Type B pancreatic cell (in vitro differentiated cells): Measurements from ENCODE around the gene RANBP2. TPM values are rescaled to one million over a fixed set of nuclear protein-coding genes. Genes with fewer than 3 reads are reported as not detected.
"Not testable (repeated sequence)": the region's sequence is repeated elsewhere in the genome, so short reads cannot be mapped to it uniquely, and the experiment has no call there.

Source experiments
- DNase-seq: peaks from one replicate; pipeline ENCODE4 v3.0.0; 2021; ENCODE audit warnings: mixed read lengths; ENCODE audit not compliant: unreplicated experiment; ENCODE audit errors: extremely low spot score
- H3K27ac Mint-ChIP-seq: 2 replicates; pipeline ENCODE4 v1.8.0; 2021; ENCODE audit warnings: mild to moderate bottlenecking, mixed read lengths
- H3K27me3 Mint-ChIP-seq: 2 replicates; pipeline ENCODE4 v1.8.0; 2021; ENCODE audit warnings: mixed read lengths
- H3K36me3 Mint-ChIP-seq: 2 replicates; pipeline ENCODE4 v1.8.0; 2021; ENCODE audit warnings: mixed read lengths
- H3K4me1 Mint-ChIP-seq: one replicate; pipeline ENCODE4 v1.8.0; 2021; ENCODE audit warnings: mixed read lengths; ENCODE audit not compliant: unreplicated experiment
- H3K4me3 Mint-ChIP-seq: 2 replicates; pipeline ENCODE4 v1.8.0; 2021; ENCODE audit warnings: mild to moderate bottlenecking, mixed read lengths
- H3K9me3 Mint-ChIP-seq: 2 replicates; pipeline ENCODE4 v1.8.0; 2021; ENCODE audit warnings: mixed read lengths
- total RNA-seq: library from RNA; stranded (reverse); gene quantifications from 2 replicates; pipeline ENCODE4 v1.2.1, GENCODE V29; 2021; ENCODE audit warnings: low replicate concordance
- TF ChIP-seq, protein P1 (sequence below): fragments of 200-600 bp; sonication (generic); conservative IDR thresholded peaks from 2 replicates; pipeline ENCODE4 v1.5.0; 2021; ENCODE audit warnings: antibody characterized with exemption, mild to moderate bottlenecking

The RANBP2 gene
- total RNA-seq, 1 donor from 2014 or later: 80.3 TPM

DNA sequence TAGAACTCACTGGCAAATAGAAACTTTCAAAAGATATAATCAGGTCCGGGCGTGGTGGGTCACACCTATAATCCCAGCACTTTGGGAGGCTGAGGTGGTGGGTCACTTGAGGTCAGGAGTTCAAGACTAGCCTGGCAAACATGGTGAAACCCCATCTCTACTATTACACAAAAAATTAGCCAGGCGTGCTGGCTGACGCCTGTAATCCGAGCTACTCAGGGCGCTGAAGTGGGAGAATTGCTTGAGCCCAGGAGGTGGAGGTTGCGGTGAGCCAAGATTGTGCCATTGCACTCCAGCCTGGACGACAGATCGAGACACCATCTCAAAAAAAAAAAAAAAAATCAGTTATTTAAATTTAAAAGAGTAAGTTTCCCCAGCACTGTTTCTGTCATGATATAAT, 38.7 kb downstream of the RANBP2 start:
- not testable (repeated sequence) for H3K36me3 Mint-ChIP-seq, H3K4me1 Mint-ChIP-seq, H3K27ac Mint-ChIP-seq, H3K4me3 Mint-ChIP-seq, H3K9me3 Mint-ChIP-seq, H3K27me3 Mint-ChIP-seq, DNase-seq

DNA sequence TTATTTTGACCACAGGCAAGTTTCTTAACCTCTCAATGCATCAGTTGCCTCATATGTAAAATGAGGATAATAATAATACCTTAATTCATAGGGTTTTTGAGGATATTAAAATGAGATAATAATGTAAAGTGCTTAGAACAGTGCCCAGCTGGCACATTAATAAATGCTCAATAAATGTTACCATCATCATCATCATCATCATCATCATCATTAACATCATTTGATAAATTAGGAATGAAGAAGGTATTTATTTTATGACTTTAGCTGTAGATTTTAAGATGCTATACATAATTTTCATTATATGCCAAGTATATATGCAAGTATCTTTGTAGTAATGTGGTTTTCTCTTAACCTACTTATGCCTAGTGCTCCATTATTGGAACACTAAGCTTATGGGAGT, 43.3 kb downstream of the RANBP2 start:
- H3K27ac Mint-ChIP-seq, DNase-seq, H3K4me3 Mint-ChIP-seq, H3K9me3 Mint-ChIP-seq, H3K4me1 Mint-ChIP-seq, H3K27me3 Mint-ChIP-seq: not testable (repeated sequence)
- peaks cover 24% of the 10 kb centered on the region for H3K36me3 Mint-ChIP-seq

DNA sequence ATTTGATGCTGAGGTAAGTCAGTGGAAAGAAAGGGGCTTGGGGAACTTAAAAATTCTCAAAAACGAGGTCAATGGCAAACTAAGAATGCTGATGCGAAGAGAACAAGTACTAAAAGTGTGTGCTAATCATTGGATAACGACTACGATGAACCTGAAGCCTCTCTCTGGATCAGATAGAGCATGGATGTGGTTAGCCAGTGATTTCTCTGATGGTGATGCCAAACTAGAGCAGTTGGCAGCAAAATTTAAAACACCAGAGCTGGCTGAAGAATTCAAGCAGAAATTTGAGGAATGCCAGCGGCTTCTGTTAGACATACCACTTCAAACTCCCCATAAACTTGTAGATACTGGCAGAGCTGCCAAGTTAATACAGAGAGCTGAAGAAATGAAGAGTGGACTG, 47.4 kb downstream of the RANBP2 start:
- not testable (repeated sequence) for H3K4me3 Mint-ChIP-seq, H3K4me1 Mint-ChIP-seq, DNase-seq, H3K27me3 Mint-ChIP-seq, H3K9me3 Mint-ChIP-seq, H3K27ac Mint-ChIP-seq
- peaks cover 33% of the 10 kb centered on the region for H3K36me3 Mint-ChIP-seq

DNA sequence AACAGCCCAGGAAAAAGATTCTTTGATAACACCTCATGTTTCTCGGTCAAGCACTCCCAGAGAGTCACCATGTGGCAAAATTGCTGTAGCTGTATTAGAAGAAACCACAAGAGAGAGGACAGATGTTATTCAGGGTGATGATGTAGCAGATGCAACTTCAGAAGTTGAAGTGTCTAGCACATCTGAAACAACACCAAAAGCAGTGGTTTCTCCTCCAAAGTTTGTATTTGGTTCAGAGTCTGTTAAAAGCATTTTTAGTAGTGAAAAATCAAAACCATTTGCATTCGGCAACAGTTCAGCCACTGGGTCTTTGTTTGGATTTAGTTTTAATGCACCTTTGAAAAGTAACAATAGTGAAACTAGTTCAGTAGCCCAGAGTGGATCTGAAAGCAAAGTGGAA, 48.6 kb downstream of the RANBP2 start:
- DNase-seq, H3K27me3 Mint-ChIP-seq, H3K4me1 Mint-ChIP-seq, H3K27ac Mint-ChIP-seq, H3K4me3 Mint-ChIP-seq, H3K9me3 Mint-ChIP-seq: not testable (repeated sequence)
- peaks cover 42% of the 10 kb centered on the region for H3K36me3 Mint-ChIP-seq

DNA sequence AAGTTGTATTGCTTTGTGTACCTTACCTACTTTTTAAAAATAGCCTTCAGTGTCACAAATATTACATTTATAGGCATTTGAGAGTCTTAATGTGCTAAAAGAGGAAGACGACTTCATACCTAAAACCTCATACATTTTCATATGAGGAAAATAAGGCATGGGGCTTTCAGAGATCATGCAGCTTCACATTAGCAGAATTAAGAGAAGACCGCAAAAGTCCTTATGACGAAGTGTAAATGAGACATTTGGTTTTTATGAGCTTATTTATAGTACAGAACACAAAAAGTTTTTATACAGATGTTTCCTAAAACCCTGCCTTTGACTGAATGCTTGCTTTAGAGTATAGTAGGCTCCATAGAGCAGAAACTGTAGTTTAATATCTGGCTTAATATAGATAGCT, 57.2 kb downstream of the RANBP2 start:
- DNase-seq: no peak
- Mint-ChIP-seq H3K9me3 (no peaks in the 10 kb centered on the region), H3K27me3 (no peaks in the 10 kb centered on the region), H3K36me3 (peaks cover 25% of the 10 kb centered on the region), H3K4me3 (no peak overlapping the region), H3K27ac (no peak overlapping the region), H3K4me1 (no peaks in the 10 kb centered on the region)
- TF ChIP-seq, protein P1, sequence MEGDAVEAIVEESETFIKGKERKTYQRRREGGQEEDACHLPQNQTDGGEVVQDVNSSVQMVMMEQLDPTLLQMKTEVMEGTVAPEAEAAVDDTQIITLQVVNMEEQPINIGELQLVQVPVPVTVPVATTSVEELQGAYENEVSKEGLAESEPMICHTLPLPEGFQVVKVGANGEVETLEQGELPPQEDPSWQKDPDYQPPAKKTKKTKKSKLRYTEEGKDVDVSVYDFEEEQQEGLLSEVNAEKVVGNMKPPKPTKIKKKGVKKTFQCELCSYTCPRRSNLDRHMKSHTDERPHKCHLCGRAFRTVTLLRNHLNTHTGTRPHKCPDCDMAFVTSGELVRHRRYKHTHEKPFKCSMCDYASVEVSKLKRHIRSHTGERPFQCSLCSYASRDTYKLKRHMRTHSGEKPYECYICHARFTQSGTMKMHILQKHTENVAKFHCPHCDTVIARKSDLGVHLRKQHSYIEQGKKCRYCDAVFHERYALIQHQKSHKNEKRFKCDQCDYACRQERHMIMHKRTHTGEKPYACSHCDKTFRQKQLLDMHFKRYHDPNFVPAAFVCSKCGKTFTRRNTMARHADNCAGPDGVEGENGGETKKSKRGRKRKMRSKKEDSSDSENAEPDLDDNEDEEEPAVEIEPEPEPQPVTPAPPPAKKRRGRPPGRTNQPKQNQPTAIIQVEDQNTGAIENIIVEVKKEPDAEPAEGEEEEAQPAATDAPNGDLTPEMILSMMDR: no peak

DNA sequence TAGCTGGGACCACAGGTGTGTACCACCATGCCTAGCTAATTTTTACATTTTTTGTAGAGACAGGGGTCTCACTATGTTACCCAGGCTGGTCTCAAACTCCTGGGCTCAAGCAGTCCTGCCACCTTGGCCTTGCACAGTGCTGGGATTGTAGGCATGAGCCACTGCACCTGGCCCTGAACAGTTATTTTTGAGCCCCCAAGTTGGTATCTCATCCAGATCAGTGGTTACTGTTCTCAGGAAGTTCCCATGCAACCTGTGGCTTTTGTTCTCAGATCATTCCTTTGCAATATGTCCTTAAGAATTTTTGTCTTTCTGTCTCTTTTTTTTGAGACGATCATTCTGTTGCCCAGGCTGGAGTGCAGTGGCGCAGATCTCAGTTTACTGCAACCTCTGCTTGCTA, 59.6 kb downstream of the RANBP2 start:
- H3K27me3 Mint-ChIP-seq: no peaks in the 10 kb centered on the region
- H3K4me3 Mint-ChIP-seq: no peak overlapping the region
- TF ChIP-seq, protein P1: no peak
- peaks cover 16% of the 10 kb centered on the region for H3K36me3 Mint-ChIP-seq
- H3K9me3 Mint-ChIP-seq: no peaks in the 10 kb centered on the region
- no peak overlapping the region for H3K27ac Mint-ChIP-seq
- no peaks in the 10 kb centered on the region for H3K4me1 Mint-ChIP-seq
- no peak for DNase-seq

DNA sequence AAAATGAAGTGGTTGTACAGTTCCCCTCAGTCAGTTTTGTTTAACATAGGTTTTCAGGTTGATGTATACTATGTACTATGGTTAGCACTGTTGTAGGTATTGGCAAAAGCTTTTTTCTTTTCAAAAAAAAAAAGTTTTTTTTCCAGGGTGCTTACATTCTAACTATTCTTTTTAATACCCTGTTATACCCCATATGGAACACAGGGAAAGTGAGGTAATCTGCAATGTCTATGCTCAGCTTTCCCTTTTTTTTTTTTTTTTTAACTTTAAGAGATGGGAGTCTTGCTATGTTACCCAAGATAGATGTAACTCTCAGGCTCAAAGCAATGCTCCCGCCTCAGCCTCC, 66.7 kb downstream of the RANBP2 start:
- Mint-ChIP-seq H3K27me3 (no peaks in the 10 kb centered on the region), H3K27ac (peak overlapping the region; percentile 97), H3K4me1 (peaks cover 11% of the 10 kb centered on the region), H3K36me3 (peaks cover 20% of the 10 kb centered on the region), H3K9me3 (no peaks in the 10 kb centered on the region), H3K4me3 (peak overlapping the region; percentile 98)
- TF ChIP-seq, protein P1: no peak
- no peak for DNase-seq

DNA sequence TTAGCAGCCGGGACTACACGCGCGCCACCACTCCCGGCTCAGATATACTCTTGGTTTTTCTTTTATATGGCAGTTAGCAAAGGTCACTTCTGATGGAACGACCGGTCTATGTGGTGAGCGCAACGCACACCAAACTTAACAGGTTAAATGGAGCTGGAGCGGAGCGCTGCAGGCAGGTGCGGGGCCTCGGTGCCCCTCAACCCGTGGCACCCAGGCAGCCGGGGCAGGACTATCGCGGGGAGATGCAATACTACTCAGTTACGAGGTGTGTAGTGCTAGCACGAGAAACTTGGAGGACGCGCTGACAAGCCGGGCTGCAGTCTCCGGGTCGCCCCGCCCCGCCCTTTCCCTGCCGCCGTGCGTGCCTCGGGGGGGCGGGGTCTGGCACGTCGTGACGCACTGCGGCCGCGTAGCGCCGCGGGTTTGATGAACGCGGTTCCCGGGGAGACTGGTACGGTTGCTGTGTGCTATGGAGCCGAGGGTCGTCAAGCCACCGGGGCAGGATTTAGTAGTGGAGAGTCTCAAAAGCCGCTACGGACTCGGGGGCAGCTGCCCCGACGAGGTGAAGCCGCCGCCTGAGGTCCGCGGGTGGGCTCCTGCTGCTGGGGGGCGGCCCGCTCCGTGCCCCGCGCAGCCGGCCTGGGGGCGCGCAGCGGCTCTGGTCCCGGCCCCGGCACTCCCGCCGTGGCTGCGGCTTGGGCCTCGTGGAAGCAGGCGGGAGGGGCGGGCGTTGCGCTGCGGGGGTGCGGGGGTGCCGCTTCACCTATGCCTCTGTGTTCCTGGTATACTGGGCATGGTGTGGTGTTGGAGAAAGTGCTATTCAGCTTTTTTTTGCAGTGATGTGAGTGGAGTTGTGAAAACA, 67.3 kb downstream of the RANBP2 start, which contains the start of gene CCDC138:
Gene CCDC138, plus strand, starts transcription at position 418 of the 862 bp plus-strand sequence. Its CDS starts 52 bp downstream, at position 470.
- TF ChIP-seq, protein P1: peak; percentile 15
- peak within 1 kb of the TSS; percentile 98 for H3K4me3 Mint-ChIP-seq
- peak within 1 kb of the TSS; percentile 97 for H3K27ac Mint-ChIP-seq
- H3K36me3 Mint-ChIP-seq: peaks cover 23% of the 10 kb centered on the region
- peaks cover 11% of the 10 kb centered on the region for H3K4me1 Mint-ChIP-seq
- peak; percentile 95 for DNase-seq
- no peaks in the 10 kb centered on the region for H3K9me3 Mint-ChIP-seq
- H3K27me3 Mint-ChIP-seq: no peaks in the 10 kb centered on the region
